HepG2 (cell line): Measurements from ENCODE around the gene MOCS1. TPM values are rescaled to one million over a fixed set of nuclear protein-coding genes. Genes with fewer than 3 reads are reported as not detected.

Experiments
- CREM ChIP-seq, 2 experiments: sonication (generic) in 1 of 2; formaldehyde crosslinking in 1 of 2; IDR thresholded peaks; 2 replicates each; pipeline versions ENCODE4 v1.4.0 to v1.6.1; 2016 to 2020; ENCODE audit warnings: antibody characterized with exemption in 1 of 2, mild to moderate bottlenecking in 1 of 2, missing genetic modification reagents in 1 of 2
- GTF2F1 ChIP-seq: fragments of 150-350 bp; IDR thresholded peaks from 2 replicates; pipeline ENCODE4 v1.6.1; 2014; ENCODE audit warnings: low read length
- HNF4G ChIP-seq, 2 experiments: sonication (generic) in 1 of 2; formaldehyde crosslinking in 1 of 2; IDR thresholded peaks; 2 replicates each; pipeline versions ENCODE4 v1.4.0 to v1.6.1; 2011 to 2020; ENCODE audit warnings: borderline replicate concordance in 2 of 2, low read depth in 2 of 2, mild to moderate bottlenecking in 2 of 2, low read length in 1 of 2, missing genetic modification reagents in 1 of 2, moderate library complexity in 1 of 2
- HOXA5 ChIP-seq: sonication (generic); formaldehyde crosslinking; IDR thresholded peaks from 2 replicates; pipeline ENCODE4 v1.4.0; 2020; ENCODE audit warnings: missing genetic modification reagents
- JUN ChIP-seq: sonication (generic); formaldehyde crosslinking; IDR thresholded peaks from 2 replicates; pipeline ENCODE4 v1.4.0; 2020; ENCODE audit warnings: mild to moderate bottlenecking, missing genetic modification reagents
- JUNB ChIP-seq: sonication (generic); formaldehyde crosslinking; IDR thresholded peaks from 2 replicates; pipeline ENCODE4 v1.8.0; 2022; ENCODE audit warnings: missing genetic modification reagents, mild to moderate bottlenecking, borderline replicate concordance
- LBX2 ChIP-seq: sonication (generic); formaldehyde crosslinking; IDR thresholded peaks from 2 replicates; pipeline ENCODE4 v1.5.0; 2020; ENCODE audit warnings: missing genetic modification reagents, mild to moderate bottlenecking, borderline replicate concordance
- MIER2 ChIP-seq: IDR thresholded peaks from 2 replicates; pipeline ENCODE4 v1.6.1; 2016; ENCODE audit warnings: missing biosample characterization, missing genetic modification reagents
- NFYC ChIP-seq: IDR thresholded peaks from 2 replicates; pipeline ENCODE4 v1.6.1; 2016; ENCODE audit warnings: missing genetic modification reagents, missing compliant biosample characterization
- NPAS2 ChIP-seq: sonication (generic); formaldehyde crosslinking; IDR thresholded peaks from 2 replicates; pipeline ENCODE4 v1.8.0; 2022; ENCODE audit warnings: mild to moderate bottlenecking, missing genetic modification reagents, borderline replicate concordance
- NR1H2 ChIP-seq: sonication (generic); formaldehyde crosslinking; IDR thresholded peaks from 2 replicates; pipeline ENCODE4 v1.8.1; 2022; ENCODE audit warnings: low read depth, missing genetic modification reagents, borderline replicate concordance
- NRL ChIP-seq: sonication (generic); formaldehyde crosslinking; IDR thresholded peaks from 2 replicates; pipeline ENCODE4 v1.5.0; 2020; ENCODE audit warnings: missing genetic modification reagents, mild to moderate bottlenecking, moderate library complexity, borderline replicate concordance
- PCBP1 ChIP-seq: fragments of 200-400 bp; formaldehyde crosslinking; IDR thresholded peaks from 2 replicates; pipeline ENCODE4 v1.6.1; 2017; ENCODE audit warnings: mild to moderate bottlenecking, low read depth, low read length, borderline replicate concordance
- RAD21 ChIP-seq: fragments of 450-650 bp; formaldehyde crosslinking; IDR thresholded peaks from 2 replicates; pipeline ENCODE4 v1.5.0; 2020; ENCODE audit warnings: mild to moderate bottlenecking
- SP1 ChIP-seq, 2 experiments: fragments of 450-650 bp in 1 of 2; sonication (generic) in 1 of 2; formaldehyde crosslinking in 1 of 2; IDR thresholded peaks; 2 replicates each; pipeline versions ENCODE4 v1.4.0 to v1.6.1; 2016 to 2020; ENCODE audit warnings: missing genetic modification reagents in 1 of 2
- ZBTB43 ChIP-seq: sonication (generic); formaldehyde crosslinking; conservative IDR thresholded peaks from 2 replicates; pipeline ENCODE4 v1.4.0; 2020; ENCODE audit warnings: missing genetic modification reagents
- ZFP36L1 ChIP-seq: sonication (generic); formaldehyde crosslinking; IDR thresholded peaks from 2 replicates; pipeline ENCODE4 v1.8.0; 2022; ENCODE audit warnings: mild to moderate bottlenecking, missing genetic modification reagents, moderate library complexity
- ZFYVE20 ChIP-seq: sonication (generic); formaldehyde crosslinking; IDR thresholded peaks from 2 replicates; pipeline ENCODE4 v1.8.0; 2023; ENCODE audit warnings: low read depth, mild to moderate bottlenecking, moderate library complexity, missing genetic modification reagents, borderline replicate concordance
- ZNF12 ChIP-seq: sonication (generic); formaldehyde crosslinking; IDR thresholded peaks from 2 replicates; pipeline ENCODE4 v1.5.0; 2020; ENCODE audit warnings: missing genetic modification reagents
- ZNF280D ChIP-seq: sonication (generic); formaldehyde crosslinking; IDR thresholded peaks from 2 replicates; pipeline ENCODE4 v1.5.1; 2020; ENCODE audit warnings: mild to moderate bottlenecking, missing genetic modification reagents
- ZNF354B ChIP-seq: sonication (generic); formaldehyde crosslinking; IDR thresholded peaks from 2 replicates; pipeline ENCODE4 v1.8.0; 2022; ENCODE audit warnings: mild to moderate bottlenecking, missing genetic modification reagents
- ZNF777 ChIP-seq: sonication (generic); formaldehyde crosslinking; IDR thresholded peaks from 2 replicates; pipeline ENCODE4 v1.4.0; 2020; ENCODE audit warnings: missing genetic modification reagents
- ZNF800 ChIP-seq: sonication (generic); formaldehyde crosslinking; IDR thresholded peaks from 2 replicates; pipeline ENCODE4 v1.4.0; 2020; ENCODE audit warnings: missing genetic modification reagents
- polyA plus RNA-seq, 8 experiments: library from polyadenylated mRNA; depleted of rRNA in 3 of 8; stranded (reverse) in 7 of 8; unstranded in 1 of 8; fragments of >200 nt; fragmentation: Illumina TruSeq in 4 of 8; extraction: Trizol in 4 of 8; gene quantifications; 2 replicates each; pipeline versions ENCODE4 v1.2.1 to v1.2.3, GENCODE V29; 2011 to 2016; ENCODE audit warnings: low read depth in 4 of 8, missing spikeins in 1 of 8, mixed read lengths in 1 of 8; ENCODE audit not compliant: insufficient read depth in 1 of 8
- total RNA-seq, 5 experiments: library from RNA; depleted of rRNA; stranded (reverse); fragments of >200 nt; fragmentation: Illumina TruSeq; extraction: Trizol; gene quantifications; 2 replicates each; pipeline ENCODE4 v1.2.3, GENCODE V29; 2016; ENCODE audit warnings: low read depth in 1 of 5

Gene MOCS1
- total and polyA plus RNA-seq, 2 of the 13 experiments (the other 11 are each of a cell fraction or from before 2014, with no cell fraction given) = 5.3 to 11.7 TPM

GRCh38 chr6:39934131-39934757 is at the start of gene MOCS1 (continued):
- TF ChIP-seq JUN (no peak), ZNF777 (CRISPR knock-in tag) (no peak), RAD21 (CRISPR knock-in tag) (no peak), ZNF800 (CRISPR knock-in tag) (0 out of 2 replicates have a peak, but pooled peaks have one; percentile 31), CREM (IDR thresholded peaks at IDR 0.05) (0 out of 2 replicates have a peak, but pooled peaks have one; percentile 22), CREM (CRISPR knock-in tag; IDR thresholded peaks at IDR 0.05) (no peak; the same call in 1 of the 2 replicates), ZNF354B (no peak), ZNF280D (CRISPR knock-in tag) (no peak), ZBTB43 (CRISPR knock-in tag) (no peak), SP1 (IDR thresholded peaks at IDR 0.05) (no peak), SP1 (CRISPR knock-in tag; IDR thresholded peaks at IDR 0.05) (peak; percentile 65), GTF2F1 (no peak), MIER2 (no peak), ZFP36L1 (CRISPR knock-in tag) (peak; percentile 85; the same call in 1 of the 2 replicates), JUNB (CRISPR knock-in tag) (no peak), ZNF12 (CRISPR knock-in tag) (no peak), NR1H2 (CRISPR knock-in tag) (no peak), NPAS2 (CRISPR knock-in tag) (no peak), PCBP1 (no peak), HOXA5 (CRISPR knock-in tag) (no peak), LBX2 (no peak), ZFYVE20 (CRISPR knock-in tag) (no peak), HNF4G (IDR thresholded peaks at IDR 0.05; ENCODE audit: borderline replicate concordance, low read depth, low read length) (no peak), HNF4G (CRISPR knock-in tag; IDR thresholded peaks at IDR 0.05; ENCODE audit: borderline replicate concordance, low read depth) (no peak), NRL (CRISPR knock-in tag) (peak; percentile 60), NFYC (CRISPR knock-in tag) (peak; percentile 92)
